GM18868 (cell line): ENCODE measurements around the gene SLC32A1.

Source experiments
- ATAC-seq: cut with Tn5 transposase; IDR thresholded peaks from one replicate; pipeline ENCODE4 v1.9.1; 2021; ENCODE audit warnings: mild to moderate bottlenecking, moderate library complexity; ENCODE audit not compliant: unreplicated experiment

SLC32A1 gene, protein sequence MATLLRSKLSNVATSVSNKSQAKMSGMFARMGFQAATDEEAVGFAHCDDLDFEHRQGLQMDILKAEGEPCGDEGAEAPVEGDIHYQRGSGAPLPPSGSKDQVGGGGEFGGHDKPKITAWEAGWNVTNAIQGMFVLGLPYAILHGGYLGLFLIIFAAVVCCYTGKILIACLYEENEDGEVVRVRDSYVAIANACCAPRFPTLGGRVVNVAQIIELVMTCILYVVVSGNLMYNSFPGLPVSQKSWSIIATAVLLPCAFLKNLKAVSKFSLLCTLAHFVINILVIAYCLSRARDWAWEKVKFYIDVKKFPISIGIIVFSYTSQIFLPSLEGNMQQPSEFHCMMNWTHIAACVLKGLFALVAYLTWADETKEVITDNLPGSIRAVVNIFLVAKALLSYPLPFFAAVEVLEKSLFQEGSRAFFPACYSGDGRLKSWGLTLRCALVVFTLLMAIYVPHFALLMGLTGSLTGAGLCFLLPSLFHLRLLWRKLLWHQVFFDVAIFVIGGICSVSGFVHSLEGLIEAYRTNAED

DNA sequence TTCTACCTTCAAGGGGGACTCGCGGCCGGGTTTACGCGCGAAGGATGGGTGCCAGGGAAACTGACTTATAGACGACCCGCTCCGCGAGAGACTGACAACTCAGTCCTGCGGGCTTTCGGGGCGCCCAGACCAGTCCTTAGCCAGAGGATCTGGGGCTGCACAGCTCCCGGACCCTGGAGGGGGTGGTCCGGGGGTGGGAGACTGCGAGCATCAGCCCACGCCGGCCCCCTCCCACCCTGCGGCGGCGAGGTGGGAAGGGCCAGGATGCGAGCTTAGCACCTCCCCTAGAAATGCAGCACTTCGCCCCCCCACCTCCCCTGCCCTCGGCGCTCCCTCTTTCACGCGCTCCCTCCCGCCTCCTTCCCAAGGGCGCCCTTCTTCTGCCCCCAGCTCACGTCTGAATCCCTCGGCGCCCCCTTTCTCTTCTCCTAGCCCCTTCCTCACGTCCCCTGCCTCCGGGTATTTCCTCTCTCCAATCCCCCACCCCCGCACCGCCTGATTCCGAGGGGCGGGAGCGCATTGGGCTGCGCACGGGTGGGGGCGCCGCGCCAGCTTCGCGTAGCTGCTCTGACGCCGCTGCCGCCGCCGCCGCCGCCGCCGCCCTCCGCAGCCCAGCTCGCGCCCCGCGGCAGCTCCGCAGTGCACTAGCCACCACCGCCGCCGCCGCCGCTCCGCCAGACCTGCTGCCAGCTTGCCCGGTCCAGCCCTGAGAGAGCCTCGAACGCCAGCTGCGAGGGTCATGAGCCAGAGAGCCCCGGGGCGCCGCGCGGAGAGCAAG is at the start of gene SLC32A1:
SLC32A1 (plus strand) TSS at position 639 of the 778 bp plus-strand sequence. CDS start 239 bp downstream, outside the sequence.
- no peak for ATAC-seq

DNA sequence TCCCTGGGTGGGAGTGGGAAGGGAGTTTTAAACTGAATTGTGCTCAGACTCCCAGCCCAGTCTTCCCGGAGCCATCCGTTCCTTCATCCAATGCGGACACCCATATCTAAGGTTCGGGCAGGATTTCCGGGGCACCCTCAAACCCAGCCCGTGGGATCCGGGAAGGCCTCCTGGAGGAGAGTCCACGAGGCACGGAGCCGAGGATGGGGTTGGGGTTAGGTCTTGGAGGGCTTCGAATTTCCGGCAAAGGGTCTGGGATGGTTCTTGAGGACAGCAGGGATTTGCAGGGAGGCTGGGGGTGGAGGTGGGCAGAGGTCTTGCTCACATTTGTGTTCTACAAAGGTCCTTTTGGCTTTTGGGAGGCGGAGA is 49.5 kb upstream of the SLC32A1 start:
- ATAC-seq, result no peak

GRCh38 chr20:38676576-38676975 is 47.7 kb upstream of the SLC32A1 start:
- no peak for ATAC-seq

DNA sequence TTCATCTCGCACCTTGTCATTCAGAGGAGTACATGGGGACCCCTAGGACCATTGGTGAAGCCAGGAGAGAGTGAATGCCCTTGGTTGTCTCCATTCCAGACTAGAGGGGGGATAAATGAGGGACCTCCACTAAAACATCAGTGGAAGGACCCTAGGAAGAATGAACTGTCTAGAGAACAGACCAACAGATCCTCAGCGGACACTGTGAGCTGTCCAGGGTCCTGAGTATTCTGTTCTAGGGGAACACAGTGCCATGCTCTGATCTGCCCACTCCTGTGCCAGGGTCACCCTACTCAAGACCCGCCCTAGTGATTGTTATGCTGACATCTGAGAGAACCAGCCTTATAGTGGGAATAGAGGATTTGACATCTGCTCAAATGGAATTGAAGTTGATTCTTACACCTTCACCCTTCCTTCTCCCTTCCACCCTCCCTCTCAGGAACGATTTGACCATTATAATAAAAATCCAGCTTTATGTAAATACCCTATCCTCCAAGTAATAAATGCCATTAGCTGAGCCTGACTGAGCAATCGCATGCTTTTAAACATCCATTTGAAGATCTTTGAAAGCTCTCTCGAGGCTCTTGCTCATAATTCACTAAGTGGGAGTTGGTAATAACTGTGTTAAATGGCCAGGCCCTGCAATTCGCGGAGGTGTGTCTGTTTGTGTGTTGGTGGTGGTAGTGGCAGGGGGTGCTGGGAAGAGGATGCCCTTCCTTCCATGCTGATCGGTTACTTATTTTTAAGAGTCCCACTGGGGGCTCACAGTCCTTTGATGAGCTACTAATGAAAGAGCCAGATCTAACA is 43.6 kb upstream of the SLC32A1 start:
- ATAC-seq, result no peak

- no peak for ATAC-seq
Observed at GRCh38 chr20:38685271-38685670, 39.0 kb upstream of the SLC32A1 start.

DNA sequence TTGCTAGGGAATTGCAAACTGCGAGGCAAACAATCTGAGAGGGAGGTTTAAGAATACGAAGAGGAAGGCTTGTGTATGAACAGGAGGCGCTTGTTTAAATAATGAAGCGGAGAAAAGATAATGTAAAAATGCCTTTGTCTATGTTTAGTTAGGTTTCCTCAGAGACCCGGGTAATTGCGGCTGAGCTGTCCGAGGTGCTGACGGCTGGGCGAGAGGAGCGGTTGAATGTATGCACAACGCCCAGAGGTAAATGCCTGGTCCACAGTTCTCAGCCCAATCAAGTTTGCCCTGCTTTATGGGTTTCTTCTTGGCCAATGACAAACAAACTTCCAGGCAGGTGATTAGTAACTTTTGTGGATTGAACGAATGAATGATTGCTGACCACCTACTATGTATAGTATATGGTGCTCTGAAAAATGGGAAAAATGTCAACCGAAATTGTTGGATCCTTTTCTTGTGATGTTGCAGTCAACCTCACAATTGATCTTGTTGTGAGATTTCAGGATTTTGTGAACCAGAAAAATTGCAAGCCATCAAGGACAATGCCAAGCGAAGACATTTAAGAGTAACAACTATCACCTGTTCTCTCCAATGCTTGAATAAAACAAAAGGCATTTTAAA is 38.3 kb upstream of the SLC32A1 start:
- ATAC-seq, result no peak

DNA sequence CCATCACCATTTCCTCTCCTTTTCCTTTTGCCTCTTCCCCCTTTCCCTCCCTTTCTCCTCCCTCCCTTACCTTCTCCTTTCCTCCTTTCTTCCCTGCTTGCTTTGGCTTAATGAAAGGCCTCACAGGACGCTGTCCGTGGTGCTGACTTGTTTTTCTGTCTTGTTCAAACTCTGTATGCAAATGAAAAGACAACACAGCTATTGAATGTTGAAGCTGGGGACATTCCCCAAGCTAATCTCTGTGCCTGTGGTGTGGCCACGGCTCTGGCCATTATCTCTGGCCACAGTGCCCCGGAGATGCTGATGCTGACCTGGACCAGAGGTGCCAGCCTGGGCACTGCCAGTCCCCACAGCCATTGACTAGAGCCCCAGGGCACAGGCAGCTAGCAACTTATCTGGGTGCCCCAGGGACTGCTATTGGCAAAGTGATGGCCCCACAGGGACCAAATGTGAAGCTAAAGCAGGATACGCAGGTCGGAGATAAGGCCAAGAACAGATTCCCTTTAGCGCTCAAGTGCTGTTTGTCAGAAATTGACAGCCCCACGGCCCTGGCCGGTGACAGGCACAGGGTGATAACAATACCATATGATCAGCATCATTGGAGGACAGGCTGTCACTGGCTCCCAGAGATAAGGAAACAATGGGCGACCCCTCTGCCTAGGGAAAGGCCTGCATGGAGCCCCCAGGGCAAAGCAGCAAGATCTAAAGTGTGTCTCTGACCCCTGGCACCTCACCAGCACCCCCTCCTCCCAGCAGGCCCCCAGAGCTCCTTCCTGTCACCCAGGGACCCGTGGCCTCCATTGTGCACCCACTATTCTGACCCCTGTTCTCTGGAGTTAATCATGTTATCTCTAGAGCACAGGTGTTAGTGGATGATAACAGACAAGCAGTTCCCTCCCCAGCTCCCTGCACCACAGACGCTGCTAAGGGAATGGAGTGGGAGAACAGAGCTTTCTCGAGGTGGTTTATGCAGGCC is 31.6 kb upstream of the SLC32A1 start:
- ATAC-seq, result no peak

DNA sequence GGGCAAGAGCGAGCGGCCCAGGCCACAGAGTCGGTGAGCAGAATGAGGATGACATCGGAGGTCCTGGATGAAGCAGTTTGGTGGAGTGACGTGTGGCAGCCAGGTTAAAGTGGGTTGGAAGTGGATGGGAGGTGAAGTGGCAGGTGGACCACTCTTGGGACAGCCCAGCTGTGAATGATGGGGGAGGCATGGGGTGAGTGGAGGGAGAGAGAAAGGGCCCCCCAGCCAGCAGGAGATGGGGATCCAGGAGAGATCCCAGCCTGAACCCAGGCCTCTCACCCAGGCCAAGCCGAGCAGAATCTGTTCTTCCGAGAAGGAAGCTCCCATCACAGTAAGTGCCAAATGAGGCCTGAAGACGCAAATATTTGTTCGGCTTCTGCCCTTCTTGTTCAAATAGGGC is 27.0 kb upstream of the SLC32A1 start:
- ATAC-seq, result no peak

GRCh38 chr20:38698541-38698940 is 25.7 kb upstream of the SLC32A1 start:
- ATAC-seq, result no peak

DNA sequence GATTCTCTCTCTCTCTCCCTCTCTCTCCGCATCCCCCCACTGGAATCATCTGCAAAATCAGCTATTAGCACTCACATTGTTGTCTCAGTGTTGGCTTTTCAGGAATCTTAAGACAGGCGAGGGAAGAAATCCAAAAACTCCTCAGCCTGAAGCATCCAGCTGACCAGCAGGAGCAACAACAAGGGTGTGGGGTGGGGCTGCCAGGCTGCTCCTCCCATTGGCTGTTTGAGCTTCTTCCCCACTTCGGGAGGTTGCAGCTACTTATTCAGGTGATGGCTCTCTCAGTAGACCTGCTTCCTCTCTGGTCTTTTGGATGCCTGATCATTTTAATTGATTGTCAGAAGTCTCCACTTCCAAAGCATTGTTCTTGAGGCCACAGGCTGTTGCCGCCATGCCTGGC is 24.1 kb upstream of the SLC32A1 start:
- no peak for ATAC-seq

- no peak for ATAC-seq
Observed at GRCh38 chr20:38700926-38701325, 23.4 kb upstream of the SLC32A1 start.

- ATAC-seq, result no peak
Observed at GRCh38 chr20:38703526-38703925, 20.8 kb upstream of the SLC32A1 start.

GRCh38 chr20:38704136-38704535 is 20.1 kb upstream of the SLC32A1 start:
- no peak for ATAC-seq

DNA sequence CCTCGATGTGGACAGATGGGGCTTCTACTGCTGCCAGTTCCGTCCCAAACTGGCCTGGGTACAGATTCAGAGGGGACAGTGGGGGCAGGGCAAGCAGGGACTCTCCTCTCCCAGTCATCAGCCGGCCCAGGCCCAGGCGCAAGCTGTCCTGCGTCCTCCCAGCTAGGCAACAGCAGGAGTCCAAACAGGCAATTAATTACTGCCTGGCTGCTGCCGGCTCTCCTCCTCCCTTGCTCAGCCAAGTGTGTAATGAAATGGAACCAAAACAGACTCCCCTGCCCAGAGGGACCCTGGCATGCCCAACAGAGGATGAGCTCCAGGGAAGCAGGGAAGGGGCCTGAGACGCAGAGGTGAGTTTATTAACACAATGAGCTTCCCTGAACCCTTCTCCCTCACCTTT is 17.8 kb upstream of the SLC32A1 start:
- no peak for ATAC-seq

GRCh38 chr20:38714308-38714707 is 10.0 kb upstream of the SLC32A1 start:
- no peak for ATAC-seq

- no peak for ATAC-seq
Observed at GRCh38 chr20:38715646-38716045, 8.6 kb upstream of the SLC32A1 start.

- no peak for ATAC-seq
Observed at GRCh38 chr20:38722683-38723016, 1.6 kb upstream of the SLC32A1 start.

DNA sequence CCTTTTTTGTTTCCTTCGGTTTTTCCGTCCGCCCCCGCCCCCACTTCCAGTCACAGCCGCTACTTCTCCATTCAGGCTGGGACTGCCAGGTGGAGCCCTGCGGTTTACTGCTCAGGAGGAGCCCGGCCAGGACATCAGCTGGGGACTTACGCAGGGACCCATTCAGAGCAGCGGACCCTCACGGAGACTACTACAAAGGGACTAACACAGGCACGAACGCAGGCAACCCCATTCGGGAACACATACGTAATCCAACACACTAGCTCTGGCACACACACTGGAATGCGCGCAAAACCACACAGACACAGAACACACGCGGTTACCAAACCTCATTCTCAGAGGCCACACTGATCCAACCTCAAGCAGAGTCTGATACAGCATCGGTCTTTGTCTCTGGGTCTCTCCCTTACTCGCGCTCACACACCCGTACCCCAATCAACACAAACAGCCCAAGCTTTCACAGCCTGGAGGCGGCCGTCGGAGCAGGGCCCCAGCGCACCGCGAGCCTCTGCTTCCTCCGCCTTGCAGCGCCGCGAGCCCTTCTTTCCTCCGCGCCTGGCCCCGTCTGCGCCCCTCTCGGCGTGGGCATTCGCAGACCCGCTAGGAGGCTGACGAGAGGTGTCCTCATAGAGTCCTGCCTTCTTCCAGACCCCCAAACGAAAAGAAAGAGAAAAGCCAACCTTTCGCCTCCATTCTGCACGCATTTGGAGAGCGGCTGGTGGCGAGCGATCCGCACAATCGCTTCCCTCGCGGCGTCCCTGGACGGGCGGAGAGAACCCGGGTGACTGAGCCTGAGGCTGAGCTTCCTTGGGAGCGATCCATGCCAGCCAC is 1.1 kb upstream of the SLC32A1 start:
- ATAC-seq, result no peak

GRCh38 chr20:38724626-38725147 is 401 bp downstream of the SLC32A1 start:
- no peak for ATAC-seq
